Neural progenitor cell (in vitro differentiated cells): ENCODE data around the gene TENT5A.

Source experiments
- CTCF ChIP-seq: fragments of 200-600 bp; sonication (generic); IDR thresholded peaks from 2 replicates; pipeline ENCODE4 v1.5.1; 2017; ENCODE audit warnings: antibody characterized with exemption, mild to moderate bottlenecking
- EZH2 ChIP-seq: fragments of 200-600 bp; sonication (generic); IDR thresholded peaks from 2 replicates; pipeline ENCODE4 v1.6.1; 2017; ENCODE audit warnings: antibody characterized with exemption, mild to moderate bottlenecking, moderate library complexity
- EZH2phosphoT487 ChIP-seq: fragments of 200-600 bp; sonication (generic); IDR thresholded peaks from 2 replicates; pipeline ENCODE4 v1.6.1; 2017; ENCODE audit warnings: antibody characterized with exemption

GRCh38 chr6:81720427-81720826 is 32.1 kb downstream of the TENT5A start:
- TF ChIP-seq CTCF, result no peak
- TF ChIP-seq EZH2, result no peak
- no peak for TF ChIP-seq EZH2phosphoT487
